ENCODE measurements around the gene PCOLCE2.

PCOLCE2 gene

GRCh38 chr3:142861926-142862325 lies 27.0 kb downstream of the PCOLCE2 start:
- Histone ChIP-seq H4K20me1 (ENCODE audit: insufficient read depth, low read length) (no peaks in the 10 kb centered on the region), H2AFZ (ENCODE audit: low read length) (no peak overlapping the region), H3K4me3 (ENCODE audit: low read depth, low read length, poor library complexity, severe bottlenecking) (no peak overlapping the region), H3K79me2 (ENCODE audit: insufficient read depth, low read length) (no peaks in the 10 kb centered on the region), H3K36me3 (ENCODE audit: insufficient read depth, low read length) (no peaks in the 10 kb centered on the region), H3K4me2 (ENCODE audit: low read length) (no peak overlapping the region), H3K4me1 (ENCODE audit: insufficient read depth, low read length, severe bottlenecking) (no peaks in the 10 kb centered on the region), H3K9ac (ENCODE audit: low read length) (no peak overlapping the region), H3K27ac (ENCODE audit: low read depth, low read length, poor library complexity, severe bottlenecking) (no peak overlapping the region), H3K27me3 (ENCODE audit: insufficient read depth, low read length) (no peaks in the 10 kb centered on the region; the same call in 1 of the 2 replicates), H3K9me2 (ENCODE audit: low read depth, low read length) (no peaks in the 10 kb centered on the region), H3F3A (ENCODE audit: insufficient read depth, low read length) (no peaks in the 10 kb centered on the region), H3K9me3 (ENCODE audit: low read length) (no peaks in the 10 kb centered on the region)
- no peak for TF ChIP-seq CTCF (IDR thresholded peaks at IDR 0.05; ENCODE audit: low read length)
- TF ChIP-seq EZH2 (IDR thresholded peaks at IDR 0.05; ENCODE audit: borderline replicate concordance, low read length): no peak

- Histone ChIP-seq H3K9me3 (ENCODE audit: low read length) (no peaks in the 10 kb centered on the region), H3K27ac (ENCODE audit: low read depth, low read length, poor library complexity, severe bottlenecking) (no peak overlapping the region), H3K4me2 (ENCODE audit: low read length) (no peak overlapping the region), H3K9me2 (ENCODE audit: low read depth, low read length) (no peaks in the 10 kb centered on the region), H4K20me1 (ENCODE audit: insufficient read depth, low read length) (no peaks in the 10 kb centered on the region), H2AFZ (ENCODE audit: low read length) (no peak overlapping the region), H3K4me1 (ENCODE audit: insufficient read depth, low read length, severe bottlenecking) (no peaks in the 10 kb centered on the region), H3K79me2 (ENCODE audit: insufficient read depth, low read length) (no peaks in the 10 kb centered on the region), H3F3A (ENCODE audit: insufficient read depth, low read length) (no peaks in the 10 kb centered on the region), H3K9ac (ENCODE audit: low read length) (no peak overlapping the region), H3K27me3 (ENCODE audit: insufficient read depth, low read length) (no peaks in the 10 kb centered on the region; the same call in 1 of the 2 replicates), H3K36me3 (ENCODE audit: insufficient read depth, low read length) (no peaks in the 10 kb centered on the region), H3K4me3 (ENCODE audit: low read depth, low read length, poor library complexity, severe bottlenecking) (no peak overlapping the region)
- TF ChIP-seq EZH2 (IDR thresholded peaks at IDR 0.05; ENCODE audit: borderline replicate concordance, low read length): no peak
- no peak for TF ChIP-seq CTCF (IDR thresholded peaks at IDR 0.05; ENCODE audit: low read length)
These were observed 30.8 kb downstream of the PCOLCE2 start for GRCh38 chr3:142858043-142858442.

GRCh38 chr3:142857056-142857455 lies 31.8 kb downstream of the PCOLCE2 start:
- Histone ChIP-seq H3K9me3 (ENCODE audit: low read length) (no peaks in the 10 kb centered on the region), H2AFZ (ENCODE audit: low read length) (no peak overlapping the region), H3K27ac (ENCODE audit: low read depth, low read length, poor library complexity, severe bottlenecking) (no peak overlapping the region), H3K79me2 (ENCODE audit: insufficient read depth, low read length) (no peaks in the 10 kb centered on the region), H3K4me2 (ENCODE audit: low read length) (no peak overlapping the region), H3K27me3 (ENCODE audit: insufficient read depth, low read length) (peaks cover under 1% of the 10 kb centered on the region; the same call in 1 of the 2 replicates), H3K4me1 (ENCODE audit: insufficient read depth, low read length, severe bottlenecking) (no peaks in the 10 kb centered on the region), H3F3A (ENCODE audit: insufficient read depth, low read length) (no peaks in the 10 kb centered on the region), H3K4me3 (ENCODE audit: low read depth, low read length, poor library complexity, severe bottlenecking) (no peak overlapping the region), H3K36me3 (ENCODE audit: insufficient read depth, low read length) (no peaks in the 10 kb centered on the region), H3K9me2 (ENCODE audit: low read depth, low read length) (no peaks in the 10 kb centered on the region), H3K9ac (ENCODE audit: low read length) (no peak overlapping the region), H4K20me1 (ENCODE audit: insufficient read depth, low read length) (no peaks in the 10 kb centered on the region)
- TF ChIP-seq CTCF (IDR thresholded peaks at IDR 0.05; ENCODE audit: low read length): peak; percentile 26; the same call in 1 of the 2 replicates
- TF ChIP-seq EZH2 (IDR thresholded peaks at IDR 0.05; ENCODE audit: borderline replicate concordance, low read length): no peak
